ENCODE results near the gene BABAM1.

BABAM1 gene

GRCh38 chr19:17235300-17235970 is 31.8 kb upstream of the BABAM1 start:
- Histone ChIP-seq H3K36me3 (ENCODE audit: control insufficient read depth in 1 of 2, insufficient read depth in 2 of 2, low read length in 2 of 2) (peaks cover 10 to 37% of the 10 kb centered on the region in 2 donors), H3K4me1 (ENCODE audit: control insufficient read depth in 1 of 2, insufficient read depth in 2 of 2, low read length in 2 of 2) (peaks cover 29 to 30% of the 10 kb centered on the region in 2 donors), H3K4me3 (ENCODE audit: low read depth in 1 of 2, low read length in 2 of 2) (peak overlapping the region; percentile 58 to 68), H3K9me3 (ENCODE audit: control insufficient read depth in 1 of 2, low read length in 2 of 2) (no peaks in the 10 kb centered on the region), H3K9ac (ENCODE audit: low read depth in 1 of 2, low read length in 2 of 2) (peak overlapping the region; percentile 20 to 57), H3K27ac (ENCODE audit: low read depth, low read length) (peak overlapping the region; percentile 42), H3K27me3 (ENCODE audit: control insufficient read depth in 1 of 2, insufficient read depth in 2 of 2, low read length in 2 of 2) (no peaks in the 10 kb centered on the region)

DNA sequence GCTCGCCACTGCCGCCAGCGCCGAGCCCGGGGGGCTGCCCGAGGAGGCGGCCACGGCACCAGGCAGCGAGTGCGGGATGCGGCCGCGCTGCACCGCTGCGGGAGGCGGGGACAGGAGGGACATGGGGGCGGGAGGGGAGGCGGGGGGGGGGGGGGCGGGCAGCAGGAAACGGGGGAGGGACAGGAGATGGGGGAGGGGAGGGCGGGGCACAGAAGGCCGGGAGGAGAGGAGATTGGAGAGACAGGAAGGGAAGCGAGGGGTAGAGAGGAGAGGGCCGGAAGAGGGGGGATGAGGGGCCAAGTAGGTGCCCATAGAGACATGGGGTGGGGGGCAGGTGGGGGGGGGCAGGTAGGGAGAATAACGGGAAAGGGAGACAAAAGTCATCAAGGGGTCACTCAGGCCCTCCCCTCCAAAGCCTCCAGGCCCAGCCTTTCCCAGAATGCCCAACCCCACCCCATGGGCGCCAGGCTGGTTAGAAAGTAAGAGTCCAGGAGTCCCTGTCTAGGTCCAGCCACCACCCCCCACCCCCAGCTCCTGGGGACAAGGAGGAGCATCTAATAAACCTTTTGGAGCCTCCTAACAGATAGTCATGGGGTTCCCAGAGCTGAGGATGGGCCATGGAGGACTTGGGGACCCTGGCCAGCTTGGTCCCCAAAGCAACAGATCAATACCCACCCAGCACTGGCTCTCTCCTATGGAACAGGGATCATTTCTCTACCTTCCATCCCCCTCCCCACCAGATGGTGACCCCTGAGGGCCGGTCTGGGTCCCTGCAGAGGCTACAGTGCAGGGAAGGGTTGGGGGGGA is 31.1 kb upstream of the BABAM1 start:
- H3K4me3 ChIP-seq (ENCODE audit: low read depth in 1 of 2, low read length in 2 of 2) = peak overlapping the region; percentile 58 to 68
- H3K27ac ChIP-seq (ENCODE audit: low read depth, low read length) = peak overlapping the region; percentile 42
- peak overlapping the region in 1 of 2 donors; percentile 20 for H3K9ac ChIP-seq (ENCODE audit: low read depth in 1 of 2, low read length in 2 of 2)
- peaks cover 36 to 37% of the 10 kb centered on the region in 2 donors for H3K4me1 ChIP-seq (ENCODE audit: control insufficient read depth in 1 of 2, insufficient read depth in 2 of 2, low read length in 2 of 2)
- H3K9me3 ChIP-seq (ENCODE audit: control insufficient read depth in 1 of 2, low read length in 2 of 2) = no peaks in the 10 kb centered on the region
- H3K36me3 ChIP-seq (ENCODE audit: control insufficient read depth in 1 of 2, insufficient read depth in 2 of 2, low read length in 2 of 2) = peaks cover 10 to 34% of the 10 kb centered on the region in 2 donors
- H3K27me3 ChIP-seq (ENCODE audit: control insufficient read depth in 1 of 2, insufficient read depth in 2 of 2, low read length in 2 of 2) = no peaks in the 10 kb centered on the region

- Histone ChIP-seq H3K27me3 (ENCODE audit: control insufficient read depth in 1 of 2, insufficient read depth in 2 of 2, low read length in 2 of 2) (no peaks in the 10 kb centered on the region), H3K9me3 (ENCODE audit: control insufficient read depth in 1 of 2, low read length in 2 of 2) (no peaks in the 10 kb centered on the region), H3K9ac (ENCODE audit: low read depth in 1 of 2, low read length in 2 of 2) (no peak overlapping the region), H3K27ac (ENCODE audit: low read depth, low read length) (no peak overlapping the region), H3K4me3 (ENCODE audit: low read depth in 1 of 2, low read length in 2 of 2) (peak overlapping the region in 1 of 2 donors; percentile 43), H3K36me3 (ENCODE audit: control insufficient read depth in 1 of 2, insufficient read depth in 2 of 2, low read length in 2 of 2) (peaks cover 7 to 27% of the 10 kb centered on the region in 2 donors), H3K4me1 (ENCODE audit: control insufficient read depth in 1 of 2, insufficient read depth in 2 of 2, low read length in 2 of 2) (peaks cover 37 to 39% of the 10 kb centered on the region in 2 donors)
Observed at GRCh38 chr19:17236811-17237543, 30.3 kb upstream of the BABAM1 start.

DNA sequence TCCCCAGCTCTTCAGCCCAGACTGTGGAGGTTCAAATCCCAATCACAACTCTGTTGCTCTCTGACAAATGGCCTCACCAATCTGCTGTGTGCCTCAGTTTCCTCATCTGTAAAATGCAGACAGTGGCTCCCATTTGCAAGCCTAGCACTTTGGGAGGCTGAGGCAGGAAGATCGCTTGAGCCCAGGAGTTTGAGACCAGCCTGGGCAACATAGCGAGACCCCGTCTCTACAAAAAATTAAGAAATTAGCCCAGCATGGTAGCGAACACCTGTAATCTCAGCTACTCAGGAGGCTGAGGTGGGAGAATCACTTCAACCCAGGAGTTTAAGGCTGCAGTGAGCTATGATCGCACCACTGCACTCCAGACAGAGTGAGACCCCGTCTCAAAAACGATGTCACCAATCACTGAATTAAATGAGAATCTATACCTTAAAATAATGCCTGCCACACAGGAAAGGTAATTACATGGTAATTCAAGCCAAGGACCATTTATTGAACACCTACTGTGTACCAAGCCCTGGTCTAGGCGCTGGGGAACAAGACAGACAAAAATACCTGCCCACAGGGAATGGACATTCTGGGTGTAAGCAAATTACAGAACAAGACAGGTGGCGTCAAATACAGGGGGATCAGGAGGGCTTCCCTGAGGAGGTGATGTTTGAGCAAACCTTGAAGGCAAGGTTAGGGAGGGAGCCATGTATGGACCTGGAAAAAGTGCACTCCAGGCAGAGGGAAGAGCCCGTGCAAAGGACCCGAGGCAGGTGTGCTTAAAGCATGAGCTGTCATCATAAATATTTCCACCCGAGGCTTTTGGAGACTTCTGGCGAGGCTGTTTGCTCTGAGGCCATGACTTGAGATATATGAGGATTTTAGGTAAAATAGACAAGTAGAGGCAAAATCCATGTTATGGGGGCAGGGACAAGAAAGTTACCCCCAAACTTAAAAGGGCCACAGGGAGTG is 29.2 kb upstream of the BABAM1 start:
- Histone ChIP-seq H3K9ac (ENCODE audit: low read depth in 1 of 2, low read length in 2 of 2) (no peak overlapping the region), H3K9me3 (ENCODE audit: control insufficient read depth in 1 of 2, low read length in 2 of 2) (no peaks in the 10 kb centered on the region), H3K27me3 (ENCODE audit: control insufficient read depth in 1 of 2, insufficient read depth in 2 of 2, low read length in 2 of 2) (no peaks in the 10 kb centered on the region), H3K4me1 (ENCODE audit: control insufficient read depth in 1 of 2, insufficient read depth in 2 of 2, low read length in 2 of 2) (peaks cover 46 to 48% of the 10 kb centered on the region in 2 donors), H3K4me3 (ENCODE audit: low read depth in 1 of 2, low read length in 2 of 2) (no peak overlapping the region), H3K36me3 (ENCODE audit: control insufficient read depth in 1 of 2, insufficient read depth in 2 of 2, low read length in 2 of 2) (peaks cover 7 to 17% of the 10 kb centered on the region in 2 donors), H3K27ac (ENCODE audit: low read depth, low read length) (no peak overlapping the region)

- Histone ChIP-seq H3K36me3 (ENCODE audit: control insufficient read depth in 1 of 2, insufficient read depth in 2 of 2, low read length in 2 of 2) (peaks cover 7 to 17% of the 10 kb centered on the region in 2 donors), H3K27me3 (ENCODE audit: control insufficient read depth in 1 of 2, insufficient read depth in 2 of 2, low read length in 2 of 2) (no peaks in the 10 kb centered on the region), H3K4me3 (ENCODE audit: low read depth in 1 of 2, low read length in 2 of 2) (peak overlapping the region; percentile 28 to 29), H3K27ac (ENCODE audit: low read depth, low read length) (peak overlapping the region; percentile 10), H3K9ac (ENCODE audit: low read depth in 1 of 2, low read length in 2 of 2) (peak overlapping the region; percentile 43 to 48), H3K4me1 (ENCODE audit: control insufficient read depth in 1 of 2, insufficient read depth in 2 of 2, low read length in 2 of 2) (peaks cover 45 to 50% of the 10 kb centered on the region in 2 donors), H3K9me3 (ENCODE audit: control insufficient read depth in 1 of 2, low read length in 2 of 2) (no peaks in the 10 kb centered on the region)
Observed at GRCh38 chr19:17240062-17240752, 27.0 kb upstream of the BABAM1 start.

- peak overlapping the region; percentile 43 to 48 for H3K9ac ChIP-seq (ENCODE audit: low read depth in 1 of 2, low read length in 2 of 2)
- no peaks in the 10 kb centered on the region for H3K27me3 ChIP-seq (ENCODE audit: control insufficient read depth in 1 of 2, insufficient read depth in 2 of 2, low read length in 2 of 2)
- peaks cover 7 to 17% of the 10 kb centered on the region in 2 donors for H3K36me3 ChIP-seq (ENCODE audit: control insufficient read depth in 1 of 2, insufficient read depth in 2 of 2, low read length in 2 of 2)
- peaks cover 43 to 48% of the 10 kb centered on the region in 2 donors for H3K4me1 ChIP-seq (ENCODE audit: control insufficient read depth in 1 of 2, insufficient read depth in 2 of 2, low read length in 2 of 2)
- peak overlapping the region in 1 of 2 donors; percentile 29 for H3K4me3 ChIP-seq (ENCODE audit: low read depth in 1 of 2, low read length in 2 of 2)
- no peaks in the 10 kb centered on the region for H3K9me3 ChIP-seq (ENCODE audit: control insufficient read depth in 1 of 2, low read length in 2 of 2)
- H3K27ac ChIP-seq (ENCODE audit: low read depth, low read length) = peak overlapping the region; percentile 10
Observed at GRCh38 chr19:17240826-17241399, 26.3 kb upstream of the BABAM1 start.

DNA sequence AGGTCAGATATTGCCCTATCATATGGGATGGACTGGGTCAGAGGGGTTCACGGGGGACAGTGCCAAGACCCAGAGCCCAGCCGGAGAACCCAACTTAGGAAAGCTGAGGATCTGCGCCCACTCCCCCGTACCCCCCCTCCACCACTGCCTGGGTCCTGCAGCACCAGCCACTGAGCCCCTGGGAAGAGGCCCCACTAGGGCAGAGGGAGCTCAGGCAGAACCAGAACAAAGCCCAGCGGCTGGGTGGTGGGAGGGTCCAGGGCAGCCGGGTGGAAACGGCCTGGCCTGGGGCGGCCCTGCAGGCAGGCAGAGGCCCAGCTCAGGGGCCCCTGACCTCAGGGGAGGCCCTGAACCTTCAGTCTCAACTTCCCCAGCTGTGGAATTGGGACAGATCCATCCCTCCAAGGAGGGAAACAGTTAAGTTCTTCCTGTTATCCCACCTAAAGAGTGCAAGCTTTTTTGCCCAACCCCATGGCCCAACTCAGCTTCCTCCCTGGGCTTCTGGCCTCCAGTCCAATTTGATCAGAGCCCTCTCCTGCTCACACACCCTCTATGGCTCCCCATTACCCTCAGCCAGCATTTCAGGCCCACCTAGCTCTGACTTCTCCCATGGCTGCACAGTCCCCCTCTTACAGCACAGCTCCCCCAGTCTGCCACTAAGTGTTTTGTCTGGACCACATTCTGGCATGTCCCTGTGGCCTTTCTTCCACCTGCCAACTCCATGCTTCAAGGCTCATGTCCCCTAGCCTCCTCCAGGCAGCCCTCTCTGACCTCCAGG is 24.6 kb upstream of the BABAM1 start:
- no peak overlapping the region for H3K27ac ChIP-seq (ENCODE audit: low read depth, low read length)
- H3K27me3 ChIP-seq (ENCODE audit: control insufficient read depth in 1 of 2, insufficient read depth in 2 of 2, low read length in 2 of 2) = no peaks in the 10 kb centered on the region
- H3K4me1 ChIP-seq (ENCODE audit: control insufficient read depth in 1 of 2, insufficient read depth in 2 of 2, low read length in 2 of 2) = peaks cover 46 to 52% of the 10 kb centered on the region in 2 donors
- H3K4me3 ChIP-seq (ENCODE audit: low read depth in 1 of 2, low read length in 2 of 2) = peak overlapping the region; percentile 89
- H3K36me3 ChIP-seq (ENCODE audit: control insufficient read depth in 1 of 2, insufficient read depth in 2 of 2, low read length in 2 of 2) = peaks cover 7 to 16% of the 10 kb centered on the region in 2 donors
- H3K9me3 ChIP-seq (ENCODE audit: control insufficient read depth in 1 of 2, low read length in 2 of 2) = no peaks in the 10 kb centered on the region
- H3K9ac ChIP-seq (ENCODE audit: low read depth in 1 of 2, low read length in 2 of 2) = peak overlapping the region; percentile 74 to 89

DNA sequence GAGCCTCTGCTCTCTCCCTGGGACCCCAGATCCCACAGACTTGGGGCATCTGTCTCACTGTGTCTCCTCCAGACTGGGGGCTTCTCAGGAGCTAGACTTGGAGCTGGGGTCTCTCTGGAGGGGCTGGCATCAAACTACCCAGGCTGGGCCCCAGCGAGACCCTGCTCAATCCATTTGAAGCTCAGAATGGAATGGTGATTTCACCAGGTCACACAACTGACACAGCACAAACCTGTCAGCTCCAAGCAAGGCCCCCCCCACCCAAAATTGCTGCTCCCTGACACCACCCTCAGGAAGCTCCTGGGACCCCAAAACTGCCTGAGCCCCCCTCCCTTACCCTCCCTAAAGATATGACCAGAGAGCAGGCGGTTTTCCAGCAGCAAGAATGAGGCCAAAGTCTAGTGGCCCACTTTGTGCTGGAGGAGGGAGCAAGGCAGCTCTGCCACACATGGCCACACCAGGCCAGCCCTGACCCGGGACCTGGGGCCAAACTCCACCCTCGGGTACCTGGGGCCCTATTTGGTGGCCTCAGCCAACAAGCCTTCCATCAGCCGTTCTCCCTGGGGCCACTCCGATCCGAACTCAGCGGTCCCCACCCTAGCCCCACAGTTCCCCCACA is 23.9 kb upstream of the BABAM1 start:
- peak overlapping the region; percentile 89 for H3K4me3 ChIP-seq (ENCODE audit: low read depth in 1 of 2, low read length in 2 of 2)
- peaks cover 46 to 59% of the 10 kb centered on the region in 2 donors for H3K4me1 ChIP-seq (ENCODE audit: control insufficient read depth in 1 of 2, insufficient read depth in 2 of 2, low read length in 2 of 2)
- no peaks in the 10 kb centered on the region for H3K9me3 ChIP-seq (ENCODE audit: control insufficient read depth in 1 of 2, low read length in 2 of 2)
- no peaks in the 10 kb centered on the region for H3K27me3 ChIP-seq (ENCODE audit: control insufficient read depth in 1 of 2, insufficient read depth in 2 of 2, low read length in 2 of 2)
- peak overlapping the region; percentile 70 for H3K27ac ChIP-seq (ENCODE audit: low read depth, low read length)
- H3K9ac ChIP-seq (ENCODE audit: low read depth in 1 of 2, low read length in 2 of 2) = peak overlapping the region; percentile 74 to 89
- H3K36me3 ChIP-seq (ENCODE audit: control insufficient read depth in 1 of 2, insufficient read depth in 2 of 2, low read length in 2 of 2) = peaks cover 1 to 9% of the 10 kb centered on the region in 2 donors
